ELR (cell line): ENCODE data around the gene FOXK1.
"Not testable (repeated sequence)": the region's sequence is repeated elsewhere in the genome, so short reads cannot be mapped to it uniquely, and the experiment has no call there.

Source experiments
- DNase-seq: peaks from one replicate; pipeline ENCODE4 v3.0.0-alpha.2; 2015; ENCODE audit warnings: low read depth

The FOXK1 gene

DNA sequence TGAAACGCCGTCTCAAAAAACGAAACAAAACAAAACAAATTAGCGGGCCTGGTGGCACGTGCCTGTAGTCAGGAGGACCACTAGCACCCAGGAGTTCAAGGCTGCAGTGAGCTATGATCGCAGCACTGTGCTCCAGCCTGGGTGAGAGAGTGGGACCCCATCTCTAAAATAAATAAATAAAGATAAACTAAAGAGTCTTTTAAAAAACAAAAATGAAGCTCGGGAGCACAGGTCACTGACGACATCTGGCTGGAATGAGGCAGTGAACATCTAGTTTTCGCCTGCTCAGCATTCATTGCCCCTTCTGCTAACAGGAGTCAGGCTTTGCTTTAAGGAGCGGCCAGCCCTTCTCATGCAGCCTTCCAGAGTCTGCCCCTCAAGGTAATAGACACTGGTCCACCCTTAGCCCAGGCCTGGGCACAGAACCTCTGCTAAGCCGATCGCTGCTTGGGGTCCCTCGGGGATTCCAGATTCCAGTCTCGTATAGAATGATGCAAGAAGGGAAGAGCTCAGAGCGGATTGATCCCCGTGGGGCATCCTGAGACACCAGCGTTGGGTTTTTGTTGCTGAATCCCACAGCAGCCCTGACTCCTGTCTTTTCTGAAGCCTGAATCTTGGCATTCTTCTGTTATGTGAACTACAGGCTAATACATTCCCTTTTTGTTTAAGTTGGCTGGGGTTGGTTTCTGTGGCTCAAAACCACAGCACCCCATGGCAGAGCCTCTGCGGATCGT lies 14.2 kb upstream of the FOXK1 start:
- no peak for DNase-seq

DNA sequence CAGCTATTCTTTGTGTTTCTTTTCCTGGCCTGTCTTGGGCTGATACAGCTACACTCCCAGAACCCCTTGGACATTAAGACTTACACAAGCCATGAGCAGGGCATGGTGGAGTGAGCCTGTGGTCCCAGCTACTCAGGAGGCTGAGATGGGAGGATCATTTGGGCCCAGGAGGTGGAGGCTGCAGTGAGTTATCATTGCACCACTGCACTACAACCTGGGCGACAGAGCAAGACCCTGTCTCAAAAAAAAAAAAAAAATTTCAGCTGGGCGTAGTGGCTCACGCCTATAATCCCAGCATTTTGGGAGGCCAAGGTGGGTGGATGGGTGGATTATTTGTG lies 13.6 kb upstream of the FOXK1 start:
- no peak for DNase-seq

DNA sequence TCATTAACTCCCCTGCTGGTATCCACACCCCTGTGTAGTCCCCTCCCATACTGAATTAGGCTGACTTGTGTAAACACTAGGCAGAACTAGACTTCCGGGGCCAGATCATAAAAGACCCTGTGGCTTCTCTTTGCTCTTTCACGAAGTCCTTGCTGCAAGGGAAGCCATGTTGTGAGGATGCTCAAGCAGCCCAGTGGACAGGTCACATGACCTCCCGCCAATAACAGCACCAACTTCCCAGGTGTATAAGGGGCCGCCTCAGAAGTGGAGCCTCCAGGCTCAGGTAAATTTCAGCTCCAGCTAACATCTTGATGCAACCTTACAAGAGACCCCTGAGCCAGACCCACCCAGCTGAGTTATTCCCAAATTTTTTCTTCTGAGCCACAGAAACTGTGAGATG lies 11.3 kb upstream of the FOXK1 start:
- no peak for DNase-seq

DNA sequence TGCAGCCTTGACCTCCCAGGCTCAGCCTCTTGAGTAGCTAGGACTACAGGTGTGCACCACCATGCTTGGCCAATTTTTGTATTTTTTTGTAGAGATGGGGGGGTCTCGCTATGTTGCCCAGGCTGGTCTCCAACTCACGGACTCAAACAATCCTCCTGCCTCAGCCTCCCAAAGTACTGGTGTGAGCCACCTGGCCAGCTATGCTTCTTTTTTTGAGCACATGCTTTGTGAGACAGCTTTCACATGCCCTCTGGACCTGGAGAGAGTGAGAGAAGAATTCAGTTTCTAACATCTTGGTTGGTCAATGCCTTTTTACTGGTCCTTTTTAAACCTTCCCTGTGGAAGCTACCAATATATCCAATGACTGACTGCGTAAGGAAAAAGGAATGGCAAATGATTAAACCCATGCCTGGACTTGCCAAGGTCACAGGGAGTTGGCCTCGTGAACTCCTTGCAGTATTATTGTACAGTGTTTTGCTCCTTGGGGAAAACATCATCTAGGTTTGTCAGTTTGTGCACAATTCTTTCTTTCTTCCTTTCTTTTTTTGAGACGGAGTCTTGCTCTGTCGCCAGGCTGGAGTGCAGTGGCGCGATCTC lies 6.2 kb upstream of the FOXK1 start:
- no peak for DNase-seq

DNA sequence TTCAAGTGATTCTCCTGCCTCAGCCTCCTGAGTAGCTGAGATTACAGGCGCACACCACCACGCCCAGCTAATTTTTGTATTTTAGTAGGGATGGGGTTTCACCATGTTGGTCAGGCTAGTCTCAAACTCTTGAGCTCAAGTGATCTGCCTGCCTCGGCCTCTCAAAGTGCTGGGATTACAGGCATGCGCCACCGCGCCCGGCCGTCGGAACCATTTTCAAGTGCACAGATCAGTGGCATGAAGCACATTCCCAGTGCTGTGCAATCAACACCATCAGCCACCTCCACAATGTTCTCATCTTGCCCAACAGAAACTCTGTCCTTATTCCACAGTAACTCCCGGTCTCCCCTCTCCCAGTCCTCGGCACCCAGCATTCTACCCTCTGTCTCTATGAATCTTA lies 4.6 kb upstream of the FOXK1 start:
- not testable (repeated sequence) for DNase-seq

DNA sequence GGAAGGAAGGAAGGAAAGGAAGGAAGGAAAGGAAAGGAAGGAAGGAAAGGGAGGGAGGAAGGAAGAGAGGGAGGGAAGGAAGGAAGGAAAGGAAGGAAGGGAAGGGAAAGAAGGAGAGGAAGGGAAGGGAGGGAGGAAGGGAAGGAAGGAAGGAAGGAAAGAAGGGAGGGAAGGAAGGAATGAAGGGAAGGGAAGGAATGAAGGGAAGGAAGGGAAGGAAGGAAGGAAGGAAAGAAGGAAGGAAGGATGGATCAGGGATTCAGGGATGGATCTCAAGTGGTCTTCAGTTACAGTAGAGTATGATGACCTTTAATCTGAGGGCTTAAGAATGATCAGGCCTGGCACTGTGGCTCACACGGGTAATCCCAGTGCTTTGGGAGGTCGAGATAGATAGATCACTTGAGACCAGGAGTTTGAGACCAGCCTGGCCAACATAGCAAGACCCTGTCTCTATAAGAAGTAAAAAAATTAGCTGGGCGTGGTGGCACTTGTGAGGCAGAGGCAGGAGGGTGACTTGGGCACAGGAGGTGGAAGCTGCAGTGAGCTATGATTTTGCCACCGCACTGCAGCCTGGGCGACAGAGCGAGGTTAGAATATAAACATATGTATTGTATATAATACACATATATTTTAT lies 760 bp upstream of the FOXK1 start:
- DNase-seq, result no peak

DNA sequence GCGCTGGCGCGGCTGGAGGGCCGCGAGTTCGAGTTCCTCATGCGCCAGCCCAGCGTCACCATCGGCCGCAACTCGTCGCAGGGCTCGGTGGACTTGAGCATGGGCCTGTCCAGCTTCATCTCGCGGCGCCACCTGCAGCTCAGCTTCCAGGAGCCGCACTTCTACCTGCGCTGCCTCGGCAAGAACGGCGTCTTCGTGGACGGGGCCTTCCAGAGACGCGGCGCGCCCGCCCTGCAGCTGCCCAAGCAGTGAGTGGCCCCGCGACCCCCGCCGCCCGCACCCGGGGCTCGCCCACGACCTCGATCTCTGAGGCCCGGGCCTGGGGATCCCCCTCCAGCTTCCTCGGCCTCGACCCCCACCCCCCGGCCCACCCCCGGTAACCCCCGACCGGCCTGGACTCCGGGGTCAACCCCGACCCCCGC lies 537 bp downstream of the FOXK1 start:
- DNase-seq, result peak; percentile 62

DNA sequence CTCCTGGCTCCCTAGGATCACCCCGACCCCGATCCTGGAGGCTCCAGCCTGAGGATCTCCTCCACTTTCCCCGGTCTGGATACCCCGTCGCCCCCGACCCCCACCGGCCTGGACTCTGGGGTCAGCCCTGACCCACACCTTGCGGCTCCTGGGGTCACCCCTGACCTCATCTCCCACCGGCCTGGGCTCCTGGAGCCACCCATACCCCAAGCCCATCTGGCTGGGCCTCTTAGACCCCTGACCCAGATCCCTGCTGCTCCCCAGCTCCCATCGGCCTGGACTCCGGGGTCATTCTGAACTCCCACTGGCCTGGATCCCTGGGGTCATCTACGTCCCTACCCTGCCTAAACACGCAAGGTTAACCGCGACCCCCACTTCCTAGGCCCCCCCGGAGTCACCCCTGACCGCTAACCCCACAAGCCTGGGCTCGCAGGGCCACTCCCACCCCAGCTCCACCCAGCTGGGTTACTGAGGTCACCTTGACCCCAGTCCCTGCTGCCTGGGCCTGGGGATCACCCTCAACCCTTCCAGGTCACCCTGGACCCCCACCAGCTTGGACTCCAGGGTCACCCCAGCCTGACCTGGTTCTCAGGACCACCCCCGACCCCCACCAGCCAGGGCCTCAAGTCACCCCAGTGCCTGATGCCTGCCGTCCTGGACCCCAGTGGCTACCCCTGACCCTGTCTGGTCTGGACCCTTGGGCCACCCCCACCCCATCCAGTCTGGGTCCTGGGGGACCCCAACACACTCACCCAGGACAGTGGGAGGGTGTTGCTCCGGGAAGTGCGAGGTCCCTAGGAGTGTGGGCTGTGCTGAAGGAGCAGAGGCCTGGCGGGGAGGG lies 1.2 kb downstream of the FOXK1 start:
- peak; percentile 33 for DNase-seq

DNA sequence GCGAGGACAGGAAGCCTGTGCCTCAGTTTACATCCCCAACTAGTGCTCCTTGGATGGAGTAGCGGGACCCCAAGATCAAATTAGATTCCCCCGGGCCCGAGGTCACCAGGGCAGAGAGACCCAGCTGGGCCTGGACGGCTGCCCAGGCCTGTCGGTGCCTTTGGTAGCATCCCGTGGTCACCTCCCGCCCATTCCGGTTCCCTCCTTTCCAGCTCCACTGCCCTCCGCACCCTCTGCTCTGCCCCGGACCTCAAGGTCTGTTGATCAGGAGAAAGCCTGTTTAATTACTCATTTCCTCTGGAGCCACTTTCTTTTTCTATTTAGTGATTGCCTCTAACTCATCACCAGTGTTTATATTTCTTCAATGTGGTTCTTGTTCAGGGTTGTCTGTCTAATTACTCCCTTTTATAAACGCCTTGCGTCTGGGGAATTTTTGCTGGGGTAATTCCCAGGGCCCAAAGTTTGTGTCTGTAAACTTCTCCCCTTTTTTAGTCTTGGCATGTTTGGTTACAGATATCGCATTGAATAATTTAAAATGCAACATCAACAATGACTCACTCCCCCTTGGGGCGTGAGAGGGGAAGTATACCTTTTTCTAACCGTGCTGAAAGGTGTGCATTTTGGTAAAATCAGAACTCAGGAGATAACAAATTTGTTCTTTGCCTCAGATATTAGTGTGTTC lies 1.9 kb downstream of the FOXK1 start:
- DNase-seq, result peak; percentile 94

DNA sequence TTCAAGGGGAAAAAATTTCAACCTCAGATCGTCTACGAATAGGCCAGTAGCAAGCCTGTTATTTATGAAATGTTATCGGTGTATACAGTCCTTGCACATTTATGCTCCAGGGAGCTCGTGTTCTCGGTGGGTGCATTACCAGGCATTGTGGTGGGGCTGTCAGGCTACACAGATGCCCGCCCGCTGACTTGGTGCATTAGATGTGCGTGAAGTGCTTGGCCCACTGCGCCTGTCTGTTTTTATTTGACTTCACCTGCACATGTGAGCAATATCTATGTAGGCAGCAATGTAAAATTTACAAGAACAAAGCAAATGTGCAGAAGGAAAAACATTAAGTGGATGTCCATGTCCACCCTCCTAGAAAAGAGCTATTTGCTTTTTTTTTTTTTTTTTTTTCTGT lies 2.8 kb downstream of the FOXK1 start:
- no peak for DNase-seq

DNA sequence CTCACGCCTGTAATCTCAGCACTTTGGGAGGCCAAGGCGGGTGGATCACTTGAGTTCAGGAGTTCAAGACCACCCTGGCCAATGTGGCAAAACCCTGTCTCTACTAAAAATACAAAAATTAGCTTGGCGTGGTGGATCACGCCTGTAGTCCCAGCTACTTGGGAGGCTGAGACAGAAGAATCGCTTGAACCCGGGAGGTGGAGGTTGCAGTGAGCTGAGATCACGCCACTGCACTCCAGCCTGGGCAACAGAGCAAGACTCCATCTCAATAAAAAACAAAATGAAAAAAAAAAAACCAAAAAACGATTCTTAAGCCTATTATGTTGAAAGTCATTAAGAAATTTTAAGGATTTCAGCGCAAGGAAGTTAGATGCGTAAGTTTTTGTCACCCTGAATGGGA lies 3.6 kb downstream of the FOXK1 start:
- DNase-seq, result not testable (repeated sequence)

DNA sequence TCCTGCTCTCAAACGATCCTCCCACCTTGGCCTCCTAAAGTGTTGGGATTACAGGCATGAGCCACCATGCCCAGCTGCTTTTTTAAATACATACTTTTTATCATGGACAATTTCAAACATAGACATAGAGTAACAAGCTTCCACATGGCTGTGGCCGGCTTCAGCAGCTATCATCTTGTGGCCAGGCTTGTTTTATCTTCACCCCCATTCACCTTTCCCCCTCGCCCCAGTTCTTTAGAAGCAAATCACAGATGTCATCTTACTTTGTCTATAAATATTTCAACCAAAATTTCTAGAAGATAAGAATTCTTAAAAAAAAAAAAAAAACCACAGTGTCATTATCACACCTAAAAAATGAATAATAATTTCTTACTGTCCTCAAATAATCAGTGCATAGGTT lies 5.9 kb downstream of the FOXK1 start:
- no peak for DNase-seq

DNA sequence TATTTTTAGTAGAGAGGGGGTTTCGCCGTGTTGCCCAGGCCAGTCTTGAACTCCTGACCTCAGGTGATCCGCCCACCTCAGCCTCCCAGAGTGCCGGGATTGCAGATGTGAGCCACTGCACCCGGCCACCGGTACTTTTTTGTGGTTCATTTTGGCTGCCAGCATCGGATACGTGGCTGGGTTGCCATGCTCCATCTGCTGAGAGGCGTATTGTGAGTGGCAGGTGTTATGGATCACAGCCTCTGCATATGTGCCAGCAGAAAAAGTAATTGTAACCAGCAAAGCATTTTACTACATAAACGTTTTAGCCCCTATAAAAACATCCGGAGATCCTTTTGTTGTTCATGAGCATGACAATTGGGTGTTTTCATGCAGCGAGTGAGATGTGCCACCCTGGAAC lies 7.1 kb downstream of the FOXK1 start:
- no peak for DNase-seq

DNA sequence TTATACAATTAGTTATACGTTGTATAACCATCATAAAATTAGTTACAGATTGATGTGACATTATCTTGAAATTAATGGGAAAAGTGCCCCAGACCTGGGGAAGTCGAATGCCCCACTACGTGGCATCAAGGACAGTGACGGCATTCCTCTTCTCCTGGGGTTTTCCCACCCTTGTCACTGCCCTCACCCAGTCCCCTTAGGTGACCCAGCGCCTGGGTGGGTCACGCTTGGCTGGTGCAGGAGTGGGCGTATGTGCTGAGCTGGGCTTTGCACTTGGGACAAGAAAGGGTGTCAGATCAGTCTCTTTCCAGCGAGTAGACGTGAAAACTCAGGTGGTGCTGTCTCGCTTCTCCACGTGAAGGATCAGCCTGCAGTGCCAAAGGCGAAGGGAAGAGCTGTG lies 7.6 kb downstream of the FOXK1 start:
- DNase-seq, result no peak

DNA sequence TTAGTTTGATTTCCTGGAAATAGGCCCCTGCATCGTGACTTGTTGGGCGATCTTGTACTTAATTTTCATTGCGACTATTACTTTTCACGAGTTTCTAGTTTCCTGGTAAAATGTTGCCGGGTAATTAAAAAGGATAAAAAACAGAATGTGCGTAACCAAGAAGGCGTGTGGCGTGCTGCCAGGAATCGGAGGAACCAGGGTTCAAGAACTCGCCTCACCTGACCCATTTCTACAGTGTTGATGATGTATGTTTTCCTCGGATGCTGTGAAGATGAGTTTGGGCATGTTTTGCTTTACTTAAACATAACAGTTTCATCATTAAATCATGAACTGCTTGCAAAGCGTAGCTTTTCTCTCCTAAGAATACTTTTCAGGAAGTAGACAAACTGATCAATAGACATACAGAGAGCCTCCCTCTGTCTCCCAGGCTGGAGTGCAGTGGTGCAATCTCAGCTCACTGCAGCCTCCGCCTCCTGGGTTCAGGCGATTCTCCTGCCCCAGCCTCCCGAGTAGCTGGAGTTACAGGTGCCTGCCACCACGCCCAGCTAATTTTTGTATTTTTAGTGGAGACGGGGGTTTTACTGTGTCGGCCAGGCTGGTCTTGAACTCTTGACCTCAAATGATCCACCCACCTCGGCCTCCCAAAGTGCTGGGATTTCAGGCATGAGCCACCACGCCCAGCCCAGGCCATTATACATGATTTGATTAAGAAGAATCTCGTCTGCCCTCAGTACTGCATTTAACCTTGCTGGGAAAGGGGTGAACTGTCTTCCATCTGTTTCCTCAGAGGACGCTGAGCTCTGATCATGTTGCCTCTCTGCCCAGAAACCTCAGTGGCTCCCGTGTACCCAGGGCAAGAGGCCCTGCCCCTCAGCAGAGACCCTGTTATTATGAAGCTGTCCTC lies 9.1 kb downstream of the FOXK1 start:
- DNase-seq, result no peak

DNA sequence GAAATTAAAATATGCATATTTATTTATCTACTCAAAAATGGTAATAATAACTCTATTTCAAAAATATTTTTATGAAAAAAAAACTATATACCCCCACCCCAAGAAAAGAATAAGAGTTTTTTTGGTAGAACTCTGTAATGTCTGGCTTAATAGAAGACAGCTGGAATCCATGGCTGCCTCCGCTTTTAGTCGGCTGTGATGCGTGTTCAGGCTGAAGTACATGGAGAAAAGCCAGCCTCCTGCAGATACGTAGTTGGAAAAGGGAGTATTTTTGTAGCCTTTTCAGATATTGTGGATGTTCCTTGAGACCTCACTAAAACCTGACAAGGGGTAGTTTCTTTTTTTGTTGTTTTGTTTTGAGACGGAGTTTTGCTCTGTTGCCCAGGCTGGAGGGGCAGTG lies 10.0 kb downstream of the FOXK1 start:
- DNase-seq, result no peak

DNA sequence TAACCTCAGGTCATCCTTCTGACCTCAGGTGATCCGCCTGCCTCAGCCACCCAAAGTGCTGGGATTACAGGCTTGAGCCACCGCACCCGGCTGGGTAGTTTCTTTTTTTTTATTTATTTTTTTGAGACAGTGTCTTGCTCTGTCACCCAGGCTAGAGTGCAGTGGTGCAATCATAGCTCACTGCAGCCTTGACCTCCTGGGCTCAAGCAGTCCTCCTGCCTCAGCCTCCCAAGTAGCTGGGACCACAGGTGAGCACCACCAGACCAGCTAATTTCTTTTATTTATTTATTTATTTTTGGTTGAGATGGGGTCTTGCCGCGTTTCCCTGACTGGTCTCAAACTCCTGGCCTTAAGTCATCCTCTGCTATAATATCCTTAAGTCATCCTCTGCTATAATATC lies 10.5 kb downstream of the FOXK1 start:
- not testable (repeated sequence) for DNase-seq

DNA sequence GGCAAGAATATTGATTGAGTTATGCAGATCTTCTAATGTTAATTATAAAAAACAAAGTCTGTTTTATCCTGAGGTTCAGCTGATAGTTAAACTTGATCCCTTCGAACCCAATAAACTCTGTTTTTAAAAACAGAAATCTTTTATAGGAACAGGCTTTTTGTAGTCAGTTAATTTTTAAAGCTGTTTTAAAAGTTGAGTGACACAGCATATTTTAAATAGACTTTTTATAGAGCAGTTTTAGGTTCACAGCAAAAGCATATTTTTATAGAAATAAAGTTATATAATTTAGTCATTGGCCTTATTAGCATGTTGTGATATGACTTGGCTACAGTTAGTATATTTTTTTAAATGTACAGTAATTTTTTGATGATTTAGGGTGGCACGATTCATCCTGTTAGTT lies 11.1 kb downstream of the FOXK1 start:
- no peak for DNase-seq

DNA sequence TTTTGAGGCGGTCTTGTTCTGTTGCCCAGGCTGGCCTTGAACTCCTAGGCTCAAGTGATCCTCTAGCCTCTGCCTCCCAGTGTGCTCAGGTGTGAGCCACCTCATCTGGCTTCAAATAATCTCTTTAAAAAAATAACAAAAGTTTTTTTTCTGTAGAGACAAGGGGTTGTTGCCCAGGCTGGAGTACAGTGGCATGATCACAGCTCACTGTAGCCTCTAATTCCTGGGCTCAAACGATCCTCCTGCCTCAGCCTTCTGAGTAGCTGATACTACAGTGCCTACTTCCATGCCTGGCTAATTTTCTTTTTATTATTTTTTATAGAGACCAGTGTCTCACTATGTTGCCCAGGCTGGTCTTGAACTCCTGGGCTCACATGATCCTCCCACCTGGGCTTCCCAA lies 11.7 kb downstream of the FOXK1 start:
- DNase-seq, result no peak

DNA sequence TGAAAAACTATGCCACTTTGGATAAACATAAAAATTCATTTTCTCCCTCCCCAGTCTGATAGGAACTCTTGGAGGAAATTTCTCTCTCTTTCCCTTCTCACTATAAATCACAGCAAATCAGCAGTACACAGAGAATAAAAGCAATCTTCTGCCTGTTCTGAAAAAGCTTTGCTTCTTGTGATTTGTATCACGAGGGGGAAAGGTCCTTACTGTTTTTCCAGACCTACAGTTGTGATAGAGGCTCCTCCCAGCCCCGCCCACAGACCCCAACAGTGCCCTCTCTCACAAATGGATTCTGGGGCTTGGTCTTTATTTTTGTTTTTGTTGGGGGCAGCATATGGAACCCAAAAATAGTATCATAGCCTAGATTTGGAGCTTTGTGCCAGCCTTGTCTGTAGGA lies 12.2 kb downstream of the FOXK1 start:
- DNase-seq, result no peak

DNA sequence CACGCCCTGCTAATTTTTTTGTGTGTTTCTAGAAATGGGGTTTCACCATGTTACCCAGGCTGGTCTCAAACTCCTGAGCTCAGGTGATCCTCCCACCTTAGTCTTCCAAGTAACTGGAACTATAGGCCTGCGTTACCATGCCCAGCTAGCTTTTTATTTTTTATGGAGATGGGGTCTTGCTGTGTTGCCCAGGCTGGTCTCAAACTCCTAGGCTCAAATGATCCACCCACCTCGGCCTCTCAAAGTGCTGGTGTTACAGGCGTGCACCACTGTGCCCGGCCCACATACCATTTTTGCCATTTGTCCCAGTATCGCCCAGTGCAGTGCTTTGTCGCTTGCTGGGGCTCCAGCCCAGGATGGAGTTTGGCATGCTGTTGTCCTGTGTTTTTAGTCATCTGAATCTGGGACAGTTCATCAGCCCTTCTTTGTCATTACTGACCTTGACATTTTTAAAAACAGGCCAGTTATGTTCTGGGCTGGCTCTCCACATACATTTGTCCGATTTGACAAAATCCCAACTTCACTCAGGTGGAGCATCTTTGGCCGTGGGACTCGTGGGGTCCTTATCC lies 16.7 kb downstream of the FOXK1 start:
- no peak for DNase-seq
